SK-N-SH (cell line): Measurements from ENCODE around the gene OSBP2. TPM values are rescaled to one million over a fixed set of nuclear protein-coding genes. Genes with fewer than 3 reads are reported as not detected.

Experiments used
- CTCF ChIA-PET: fragments of 300-600, 350-600 bp; formaldehyde crosslinking; extraction: SDS; loops from one replicate; lab custom pipeline; 2021; lab: Yijun Ruan, JAX
- POLR2A ChIA-PET: fragments of 350-600 bp; sonication (Branson Sonifier 250); formaldehyde crosslinking; extraction: SDS; loops from one replicate; lab custom pipeline; 2020; ENCODE audit warnings: antibody characterized with exemption, inconsistent platforms; lab: Yijun Ruan, JAX
- DNase-seq: peaks from one replicate; pipeline ENCODE4 v3.0.0; 2012
- H2AFZ ChIP-seq: fragments of 200-600 bp; sonication (generic); 2 replicates; pipeline ENCODE4 v1.8.1; 2016; ENCODE audit warnings: antibody characterized with exemption, mild to moderate bottlenecking, low read depth
- H3F3A ChIP-seq: fragments of 200-600 bp; sonication (generic); replicated peaks from 2 replicates; pipeline ENCODE3; 2016; ENCODE audit warnings: antibody characterized with exemption, mild to moderate bottlenecking; ENCODE audit not compliant: insufficient read depth
- H3K27ac ChIP-seq, 2 experiments: fragments of 200-500 bp in 1 of 2; fragments of 200-600 bp in 1 of 2; sonication (Bioruptor generic) in 1 of 2; sonication (generic), shearing (Covaris generic) in 1 of 2; 2 replicates each; pipeline versions ENCODE4 v1.5.1 to v1.6.1; 2014 to 2016; ENCODE audit warnings: low read depth in 2 of 2, inconsistent platforms in 1 of 2, low read length in 1 of 2, mild to moderate bottlenecking in 1 of 2, mixed read lengths in 1 of 2
- H3K27me3 ChIP-seq: fragments of 200-600 bp; sonication (generic), shearing (Covaris generic); 2 replicates; pipeline ENCODE4 v1.6.1; 2016; ENCODE audit warnings: mixed run types; ENCODE audit not compliant: insufficient read depth
- H3K36me3 ChIP-seq, 2 experiments: fragments of 200-500 bp in 1 of 2; fragments of 200-600 bp in 1 of 2; sonication (Bioruptor generic) in 1 of 2; sonication (generic) in 1 of 2; replicated peaks in 1 of 2; 2 replicates each; pipeline versions ENCODE3 to v1.5.1; 2014 to 2016; ENCODE audit warnings: low read length in 1 of 2, mild to moderate bottlenecking in 1 of 2; ENCODE audit not compliant: insufficient read depth in 2 of 2, control insufficient read depth in 1 of 2
- H3K4me1 ChIP-seq, 2 experiments: fragments of 200-500 bp in 1 of 2; fragments of 200-600 bp in 1 of 2; sonication (Bioruptor generic) in 1 of 2; sonication (generic), shearing (Covaris generic) in 1 of 2; 2 replicates each; pipeline versions ENCODE4 v1.5.1 to v1.6.1; 2014 to 2016; ENCODE audit warnings: low read depth in 1 of 2, low read length in 1 of 2, mixed run types in 1 of 2; ENCODE audit not compliant: insufficient read depth in 2 of 2, control insufficient read depth in 1 of 2
- H3K4me2 ChIP-seq: fragments of 200-600 bp; sonication (generic), shearing (Covaris generic); 2 replicates; pipeline ENCODE4 v1.6.1; 2017; ENCODE audit warnings: mixed run types
- H3K4me3 ChIP-seq, 2 experiments: fragments of 200-500 bp in 1 of 2; fragments of 200-600 bp in 1 of 2; sonication (Bioruptor generic) in 1 of 2; sonication (generic), shearing (Covaris generic) in 1 of 2; 2 replicates each; pipeline versions ENCODE4 v1.5.1 to v1.8.1; 2014 to 2016; ENCODE audit warnings: low read depth in 2 of 2, inconsistent platforms in 1 of 2, low read length in 1 of 2, mild to moderate bottlenecking in 1 of 2, mixed read lengths in 1 of 2, moderate library complexity in 1 of 2
- H3K79me2 ChIP-seq: fragments of 200-600 bp; sonication (generic); 2 replicates; pipeline ENCODE4 v1.8.1; 2017; ENCODE audit warnings: mild to moderate bottlenecking; ENCODE audit not compliant: insufficient read depth
- H3K9ac ChIP-seq: fragments of 200-600 bp; sonication (generic); 2 replicates; pipeline ENCODE4 v1.6.1; 2017; ENCODE audit warnings: mixed run types
- H3K9me2 ChIP-seq: fragments of 200-600 bp; sonication (generic); 2 replicates; pipeline ENCODE4 v1.6.1; 2017; ENCODE audit warnings: mixed run types
- H3K9me3 ChIP-seq: fragments of 200-600 bp; sonication (generic); 2 replicates; pipeline ENCODE4 v1.6.1; 2017; ENCODE audit warnings: mixed run types, mild to moderate bottlenecking, moderate library complexity
- H4K20me1 ChIP-seq: fragments of 200-600 bp; sonication (generic); 2 replicates; pipeline ENCODE4 v1.6.1; 2017; ENCODE audit warnings: mild to moderate bottlenecking, mixed run types; ENCODE audit not compliant: insufficient read depth
- JUND ChIP-seq: IDR thresholded peaks from 2 replicates; pipeline ENCODE4 v1.4.0; 2012
- NFIC ChIP-seq: IDR thresholded peaks from 2 replicates; pipeline ENCODE4 v1.4.0; 2012; ENCODE audit warnings: borderline replicate concordance
- RAD21 ChIP-seq: IDR thresholded peaks from 2 replicates; pipeline ENCODE4 v1.6.1; 2012; ENCODE audit warnings: mild to moderate bottlenecking, low read length
- TAF1 ChIP-seq: IDR thresholded peaks from 2 replicates; pipeline ENCODE4 v1.6.1; 2012; ENCODE audit warnings: low read depth, mild to moderate bottlenecking, low read length, moderate library complexity, borderline replicate concordance
- USF1 ChIP-seq: IDR thresholded peaks from 2 replicates; pipeline ENCODE4 v1.4.0; 2012; ENCODE audit warnings: low read depth, borderline replicate concordance
- WGBS: methylation state at CpG from one replicate; pipeline ENCODE4 v1.1.6; 2017; ENCODE audit warnings: low lambda C conversion rate; 5-methylcytosine and 5-hydroxymethylcytosine counted together
- polyA plus RNA-seq, 3 experiments: library from polyadenylated mRNA; depleted of rRNA; stranded (reverse); fragments of >200 nt; gene quantifications; 2 replicates each; pipeline ENCODE4 v1.2.3, GENCODE V29; 2012
- TF ChIP-seq, protein P1 (sequence below): IDR thresholded peaks from 2 replicates; pipeline ENCODE4 v1.4.0; 2012; ENCODE audit warnings: low read depth, borderline replicate concordance
- TF ChIP-seq, protein P2 (sequence below): IDR thresholded peaks from 2 replicates; pipeline ENCODE4 v1.6.1; 2012; ENCODE audit warnings: mild to moderate bottlenecking, low read depth, low read length, moderate library complexity

The OSBP2 gene
- polyA plus RNA-seq, 1 of the 3 experiments (the other 2 are of a cell fraction), result 3.1 TPM

DNA sequence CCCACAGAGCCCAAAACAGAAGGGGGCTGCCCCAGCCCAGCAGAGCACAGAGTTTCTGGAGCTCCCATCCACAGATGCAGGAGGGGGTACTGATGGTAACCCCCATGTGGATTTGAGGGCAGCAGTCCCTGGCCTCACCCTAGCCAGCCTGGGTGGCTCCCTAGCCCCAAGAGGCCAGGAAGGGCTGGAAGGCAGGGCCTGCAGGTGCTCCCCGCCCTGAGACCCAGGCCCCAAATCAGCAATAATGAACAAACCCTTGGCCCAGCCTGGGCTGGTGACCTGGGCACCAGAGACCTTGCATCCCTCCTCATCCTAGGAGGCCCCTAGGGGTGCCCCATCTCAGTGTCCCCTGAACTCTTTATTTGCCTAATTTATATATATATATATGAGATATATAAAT lies 212.3 kb downstream of the OSBP2 start:
- no peak overlapping the region for H2AFZ ChIP-seq
- TF ChIP-seq NFIC (no peak), USF1 (no peak), TAF1 (no peak)
- H3K27ac ChIP-seq, result no peak overlapping the region
- ChIA-PET CTCF (interaction anchor here (1.0 to 6.7 kb wide), 6 partner anchors 14 to 366 kb away, joined by 3 to 46 read pairs (median 4); no protein-coding TSS in a partner anchor), POLR2A (no interaction called here)
- H3K36me3 ChIP-seq, result no peaks in the 10 kb centered on the region
- H3K9ac ChIP-seq, result no peak overlapping the region
- WGBS, result no CpG with 5 or more reads among the region's 1 CpG
- H3K4me2 ChIP-seq, result no peak overlapping the region
- no peaks in the 10 kb centered on the region for H4K20me1 ChIP-seq
- H3K9me3 ChIP-seq, result no peaks in the 10 kb centered on the region
- H3K4me3 ChIP-seq, result no peak overlapping the region
- no peaks in the 10 kb centered on the region for H3F3A ChIP-seq
- no peak for DNase-seq
- no peaks in the 10 kb centered on the region for H3K4me1 ChIP-seq
- no peaks in the 10 kb centered on the region for H3K79me2 ChIP-seq
- no peaks in the 10 kb centered on the region for H3K9me2 ChIP-seq
- H3K27me3 ChIP-seq, result no peaks in the 10 kb centered on the region

DNA sequence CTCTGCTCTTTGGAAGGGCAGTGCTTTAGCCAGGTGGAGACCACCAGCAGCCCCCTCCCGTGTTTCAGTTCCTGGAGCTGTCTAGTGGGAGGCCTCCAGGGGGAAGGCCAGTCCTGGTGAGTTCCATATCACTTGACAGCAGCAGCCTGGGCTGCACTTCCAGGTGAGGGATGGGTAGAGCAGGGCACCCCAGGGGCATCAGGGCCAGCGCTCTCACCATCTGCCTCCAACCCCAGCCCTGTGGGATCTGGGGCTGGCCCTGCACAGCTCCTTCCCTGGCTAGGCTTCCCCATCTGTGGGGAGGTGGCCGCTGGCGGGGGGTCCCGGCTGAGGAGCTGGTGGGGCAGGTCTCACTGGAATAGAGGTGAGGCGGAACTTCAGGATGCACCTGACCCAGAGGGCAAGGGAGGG lies 213.4 kb downstream of the OSBP2 start:
- H2AFZ ChIP-seq, result no peak overlapping the region
- POLR2A ChIA-PET, result no interaction called here
- DNase-seq, result no peak
- no peak overlapping the region for H3K9ac ChIP-seq
- H3K4me1 ChIP-seq, result no peaks in the 10 kb centered on the region
- no peaks in the 10 kb centered on the region for H3K9me2 ChIP-seq
- H3K36me3 ChIP-seq, result no peaks in the 10 kb centered on the region
- no peak overlapping the region for H3K27ac ChIP-seq
- CTCF ChIA-PET, result interaction anchor here (1.2 to 6.7 kb wide), 5 partner anchors 12 to 177 kb away, joined by 3 to 46 read pairs (median 6); no protein-coding TSS in a partner anchor
- H3K27me3 ChIP-seq, result no peaks in the 10 kb centered on the region
- no peak overlapping the region for H3K4me2 ChIP-seq
- no peaks in the 10 kb centered on the region for H3F3A ChIP-seq
- no peak for TF ChIP-seq TAF1
- TF ChIP-seq, protein P1, sequence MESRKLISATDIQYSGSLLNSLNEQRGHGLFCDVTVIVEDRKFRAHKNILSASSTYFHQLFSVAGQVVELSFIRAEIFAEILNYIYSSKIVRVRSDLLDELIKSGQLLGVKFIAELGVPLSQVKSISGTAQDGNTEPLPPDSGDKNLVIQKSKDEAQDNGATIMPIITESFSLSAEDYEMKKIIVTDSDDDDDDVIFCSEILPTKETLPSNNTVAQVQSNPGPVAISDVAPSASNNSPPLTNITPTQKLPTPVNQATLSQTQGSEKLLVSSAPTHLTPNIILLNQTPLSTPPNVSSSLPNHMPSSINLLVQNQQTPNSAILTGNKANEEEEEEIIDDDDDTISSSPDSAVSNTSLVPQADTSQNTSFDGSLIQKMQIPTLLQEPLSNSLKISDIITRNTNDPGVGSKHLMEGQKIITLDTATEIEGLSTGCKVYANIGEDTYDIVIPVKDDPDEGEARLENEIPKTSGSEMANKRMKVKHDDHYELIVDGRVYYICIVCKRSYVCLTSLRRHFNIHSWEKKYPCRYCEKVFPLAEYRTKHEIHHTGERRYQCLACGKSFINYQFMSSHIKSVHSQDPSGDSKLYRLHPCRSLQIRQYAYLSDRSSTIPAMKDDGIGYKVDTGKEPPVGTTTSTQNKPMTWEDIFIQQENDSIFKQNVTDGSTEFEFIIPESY, result no peak
- H3K9me3 ChIP-seq, result no peaks in the 10 kb centered on the region
- no peaks in the 10 kb centered on the region for H3K79me2 ChIP-seq
- 88% methylated on average over 4 of the region's 6 CpGs for WGBS
- H4K20me1 ChIP-seq, result no peaks in the 10 kb centered on the region
- no peak overlapping the region for H3K4me3 ChIP-seq

GRCh38 chr22:30909306-30909705 lies 214.6 kb downstream of the OSBP2 start:
- no peaks in the 10 kb centered on the region for H3K4me1 ChIP-seq
- CTCF ChIA-PET, result interaction anchor here (0.6 to 6.7 kb wide), 7 partner anchors 11 to 176 kb away, joined by 3 to 46 read pairs (median 4); no protein-coding TSS in a partner anchor
- DNase-seq, result no peak
- H4K20me1 ChIP-seq, result no peaks in the 10 kb centered on the region
- no peaks in the 10 kb centered on the region for H3K27me3 ChIP-seq
- TF ChIP-seq, protein P2, sequence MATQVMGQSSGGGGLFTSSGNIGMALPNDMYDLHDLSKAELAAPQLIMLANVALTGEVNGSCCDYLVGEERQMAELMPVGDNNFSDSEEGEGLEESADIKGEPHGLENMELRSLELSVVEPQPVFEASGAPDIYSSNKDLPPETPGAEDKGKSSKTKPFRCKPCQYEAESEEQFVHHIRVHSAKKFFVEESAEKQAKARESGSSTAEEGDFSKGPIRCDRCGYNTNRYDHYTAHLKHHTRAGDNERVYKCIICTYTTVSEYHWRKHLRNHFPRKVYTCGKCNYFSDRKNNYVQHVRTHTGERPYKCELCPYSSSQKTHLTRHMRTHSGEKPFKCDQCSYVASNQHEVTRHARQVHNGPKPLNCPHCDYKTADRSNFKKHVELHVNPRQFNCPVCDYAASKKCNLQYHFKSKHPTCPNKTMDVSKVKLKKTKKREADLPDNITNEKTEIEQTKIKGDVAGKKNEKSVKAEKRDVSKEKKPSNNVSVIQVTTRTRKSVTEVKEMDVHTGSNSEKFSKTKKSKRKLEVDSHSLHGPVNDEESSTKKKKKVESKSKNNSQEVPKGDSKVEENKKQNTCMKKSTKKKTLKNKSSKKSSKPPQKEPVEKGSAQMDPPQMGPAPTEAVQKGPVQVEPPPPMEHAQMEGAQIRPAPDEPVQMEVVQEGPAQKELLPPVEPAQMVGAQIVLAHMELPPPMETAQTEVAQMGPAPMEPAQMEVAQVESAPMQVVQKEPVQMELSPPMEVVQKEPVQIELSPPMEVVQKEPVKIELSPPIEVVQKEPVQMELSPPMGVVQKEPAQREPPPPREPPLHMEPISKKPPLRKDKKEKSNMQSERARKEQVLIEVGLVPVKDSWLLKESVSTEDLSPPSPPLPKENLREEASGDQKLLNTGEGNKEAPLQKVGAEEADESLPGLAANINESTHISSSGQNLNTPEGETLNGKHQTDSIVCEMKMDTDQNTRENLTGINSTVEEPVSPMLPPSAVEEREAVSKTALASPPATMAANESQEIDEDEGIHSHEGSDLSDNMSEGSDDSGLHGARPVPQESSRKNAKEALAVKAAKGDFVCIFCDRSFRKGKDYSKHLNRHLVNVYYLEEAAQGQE, result no peak
- TF ChIP-seq RAD21 (no peak), JUND (no peak)
- no peak overlapping the region for H3K4me2 ChIP-seq
- no peaks in the 10 kb centered on the region for H3K79me2 ChIP-seq
- 76% methylated on average over 5 of the region's 5 CpGs for WGBS
- no peaks in the 10 kb centered on the region for H3F3A ChIP-seq
- H3K9me3 ChIP-seq, result no peaks in the 10 kb centered on the region
- no peaks in the 10 kb centered on the region for H3K9me2 ChIP-seq
- H2AFZ ChIP-seq, result no peak overlapping the region
- no peak overlapping the region for H3K9ac ChIP-seq
- no peak overlapping the region for H3K27ac ChIP-seq
- H3K4me3 ChIP-seq, result no peak overlapping the region
- POLR2A ChIA-PET, result no interaction called here
- no peaks in the 10 kb centered on the region for H3K36me3 ChIP-seq
